ENCODE results near the gene C9orf43.

GRCh38 chr9:113477058-113477457 is 66.5 kb downstream of the C9orf43 start:
- no peak for TF ChIP-seq POLR2AphosphoS5 (IDR thresholded peaks at IDR 0.05; ENCODE audit: low read depth)
- no peak for TF ChIP-seq CTCF (IDR thresholded peaks at IDR 0.05; ENCODE audit: insufficient read depth, low read length)
- TF ChIP-seq GABPA (IDR thresholded peaks at IDR 0.05; ENCODE audit: low read depth), result no peak
- TF ChIP-seq REST (IDR thresholded peaks at IDR 0.05; ENCODE audit: insufficient replicate concordance, low read depth), result no peak

All from HL-60 (cell line).